H54 (cell line): ENCODE data around the gene ZNF32.

Source experiments
- DNase-seq: peaks from one replicate; pipeline ENCODE4 v3.0.0; 2011; ENCODE audit warnings: low spot score, mixed read lengths; ENCODE audit not compliant: insufficient read length
- FAIRE-seq: peaks from 3 replicates; lab custom pipeline; 2011; peaks lifted over from hg19 to GRCh38; lab: Jason Lieb, UNC
- POLR2A ChIP-seq: IDR thresholded peaks from 2 replicates; pipeline ENCODE4 v1.6.1; 2011; ENCODE audit warnings: low read depth, mild to moderate bottlenecking, low read length

ZNF32 gene

GRCh38 chr10:43648398-43649184 is at the start of gene ZNF32:
ZNF32 (minus strand) TSS chr10:43648881; CDS start chr10:43646133, 2,748 bp downstream.
- FAIRE-seq = no peak
- TF ChIP-seq POLR2A = peak; percentile 32; the same call in 1 of the 2 replicates
- peak; percentile 50 for DNase-seq

- FAIRE-seq (no peak), DNase-seq (no peak)
- TF ChIP-seq POLR2A = no peak
Measured at GRCh38 chr10:43698156-43698555, 49.5 kb upstream of the ZNF32 start.

GRCh38 chr10:43696909-43697483 is 48.3 kb upstream of the ZNF32 start:
- no peak for TF ChIP-seq POLR2A
- no peak for DNase-seq
- FAIRE-seq = no peak

- DNase-seq (no peak), FAIRE-seq (no peak)
- no peak for TF ChIP-seq POLR2A
Measured at GRCh38 chr10:43695730-43696129, 47.0 kb upstream of the ZNF32 start.

GRCh38 chr10:43695321-43695720 is 46.6 kb upstream of the ZNF32 start:
- DNase-seq = no peak
- no peak for FAIRE-seq
- TF ChIP-seq POLR2A = no peak

- DNase-seq (no peak), FAIRE-seq (no peak)
- no peak for TF ChIP-seq POLR2A
Measured at GRCh38 chr10:43694526-43694925, 45.8 kb upstream of the ZNF32 start.

GRCh38 chr10:43693602-43694001 is 44.9 kb upstream of the ZNF32 start:
- DNase-seq (no peak), FAIRE-seq (no peak)
- no peak for TF ChIP-seq POLR2A

GRCh38 chr10:43692051-43692825 is 43.6 kb upstream of the ZNF32 start:
- no peak for FAIRE-seq
- DNase-seq = no peak
- TF ChIP-seq POLR2A = no peak

- FAIRE-seq = no peak
- DNase-seq = peak; percentile 56
- TF ChIP-seq POLR2A = no peak
Measured at GRCh38 chr10:43691485-43691884, 42.8 kb upstream of the ZNF32 start.

GRCh38 chr10:43689955-43690771 is 41.5 kb upstream of the ZNF32 start:
- DNase-seq = peak; percentile 61
- no peak for FAIRE-seq

GRCh38 chr10:43689618-43689954 is 40.9 kb upstream of the ZNF32 start:
- FAIRE-seq (no peak), DNase-seq (no peak)

More at GRCh38 chr10:43689955-43690771, 41.5 kb upstream of the ZNF32 start:
- 0 out of 2 replicates have a peak, but pooled peaks have one; percentile 5 for TF ChIP-seq POLR2A

GRCh38 chr10:43689007-43689491 is 40.4 kb upstream of the ZNF32 start:
- no peak for TF ChIP-seq POLR2A
- DNase-seq (no peak), FAIRE-seq (no peak)

More at GRCh38 chr10:43689618-43689954, 40.9 kb upstream of the ZNF32 start:
- no peak for TF ChIP-seq POLR2A

GRCh38 chr10:43688348-43688892 is 39.7 kb upstream of the ZNF32 start:
- DNase-seq (peak; percentile 88), FAIRE-seq (no peak)
- TF ChIP-seq POLR2A = no peak

GRCh38 chr10:43687373-43687772 is 38.7 kb upstream of the ZNF32 start:
- FAIRE-seq = no peak
- no peak for TF ChIP-seq POLR2A
- no peak for DNase-seq
